Ishikawa (cell line): ENCODE measurements around the gene ZBTB16.

Experiments used
- CEBPB ChIP-seq: IDR thresholded peaks from 2 replicates; pipeline ENCODE4 v1.6.1; 2012
- EGR1 ChIP-seq: IDR thresholded peaks from 2 replicates; pipeline ENCODE4 v1.6.1; 2012
- EP300 ChIP-seq: IDR thresholded peaks from 2 replicates; pipeline ENCODE4 v1.6.1; 2012; ENCODE audit warnings: borderline replicate concordance
- NFIC ChIP-seq: IDR thresholded peaks from 2 replicates; pipeline ENCODE4 v1.6.1; 2012
- RAD21 ChIP-seq: IDR thresholded peaks from 2 replicates; pipeline ENCODE4 v1.6.1; 2012; ENCODE audit warnings: low read depth
- TAF1 ChIP-seq: IDR thresholded peaks from 2 replicates; pipeline ENCODE4 v1.6.1; 2012; ENCODE audit warnings: low read depth, mild to moderate bottlenecking
- TEAD4 ChIP-seq: IDR thresholded peaks from 2 replicates; pipeline ENCODE4 v1.6.1; 2012
- YY1 ChIP-seq: IDR thresholded peaks from 2 replicates; pipeline ENCODE4 v1.6.1; 2012; ENCODE audit warnings: low read depth
- TF ChIP-seq, protein P1 (sequence below): IDR thresholded peaks from 2 replicates; pipeline ENCODE4 v1.6.1; 2012
- TF ChIP-seq, protein P2 (sequence below): IDR thresholded peaks from 2 replicates; pipeline ENCODE4 v1.6.1; 2012; ENCODE audit warnings: low read depth, mild to moderate bottlenecking

DNA sequence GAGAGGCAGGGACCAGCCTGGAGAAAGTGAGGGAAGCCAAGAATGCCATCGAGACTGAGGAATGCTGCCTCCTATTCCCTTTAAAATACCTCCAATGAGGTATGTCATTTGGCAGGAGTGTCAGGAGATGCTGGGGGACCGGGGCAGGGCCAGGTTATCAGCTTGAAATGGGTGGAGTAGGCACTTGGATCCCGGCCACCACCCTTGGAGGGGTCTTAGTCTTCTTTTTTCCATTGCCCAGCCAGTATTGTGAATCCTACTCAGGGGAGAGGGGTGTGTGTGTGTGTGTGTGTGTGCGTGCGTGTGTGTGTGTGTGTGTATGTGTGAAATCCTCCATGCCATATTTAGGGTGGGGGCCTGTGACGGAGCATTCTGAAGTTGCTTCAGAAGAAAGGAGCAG lies 116.2 kb downstream of the ZBTB16 start:
- TF ChIP-seq, protein P1, sequence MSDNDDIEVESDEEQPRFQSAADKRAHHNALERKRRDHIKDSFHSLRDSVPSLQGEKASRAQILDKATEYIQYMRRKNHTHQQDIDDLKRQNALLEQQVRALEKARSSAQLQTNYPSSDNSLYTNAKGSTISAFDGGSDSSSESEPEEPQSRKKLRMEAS: no peak
- no peak for TF ChIP-seq TAF1
- no peak for TF ChIP-seq EP300
- no peak for TF ChIP-seq CEBPB
- TF ChIP-seq, protein P2, sequence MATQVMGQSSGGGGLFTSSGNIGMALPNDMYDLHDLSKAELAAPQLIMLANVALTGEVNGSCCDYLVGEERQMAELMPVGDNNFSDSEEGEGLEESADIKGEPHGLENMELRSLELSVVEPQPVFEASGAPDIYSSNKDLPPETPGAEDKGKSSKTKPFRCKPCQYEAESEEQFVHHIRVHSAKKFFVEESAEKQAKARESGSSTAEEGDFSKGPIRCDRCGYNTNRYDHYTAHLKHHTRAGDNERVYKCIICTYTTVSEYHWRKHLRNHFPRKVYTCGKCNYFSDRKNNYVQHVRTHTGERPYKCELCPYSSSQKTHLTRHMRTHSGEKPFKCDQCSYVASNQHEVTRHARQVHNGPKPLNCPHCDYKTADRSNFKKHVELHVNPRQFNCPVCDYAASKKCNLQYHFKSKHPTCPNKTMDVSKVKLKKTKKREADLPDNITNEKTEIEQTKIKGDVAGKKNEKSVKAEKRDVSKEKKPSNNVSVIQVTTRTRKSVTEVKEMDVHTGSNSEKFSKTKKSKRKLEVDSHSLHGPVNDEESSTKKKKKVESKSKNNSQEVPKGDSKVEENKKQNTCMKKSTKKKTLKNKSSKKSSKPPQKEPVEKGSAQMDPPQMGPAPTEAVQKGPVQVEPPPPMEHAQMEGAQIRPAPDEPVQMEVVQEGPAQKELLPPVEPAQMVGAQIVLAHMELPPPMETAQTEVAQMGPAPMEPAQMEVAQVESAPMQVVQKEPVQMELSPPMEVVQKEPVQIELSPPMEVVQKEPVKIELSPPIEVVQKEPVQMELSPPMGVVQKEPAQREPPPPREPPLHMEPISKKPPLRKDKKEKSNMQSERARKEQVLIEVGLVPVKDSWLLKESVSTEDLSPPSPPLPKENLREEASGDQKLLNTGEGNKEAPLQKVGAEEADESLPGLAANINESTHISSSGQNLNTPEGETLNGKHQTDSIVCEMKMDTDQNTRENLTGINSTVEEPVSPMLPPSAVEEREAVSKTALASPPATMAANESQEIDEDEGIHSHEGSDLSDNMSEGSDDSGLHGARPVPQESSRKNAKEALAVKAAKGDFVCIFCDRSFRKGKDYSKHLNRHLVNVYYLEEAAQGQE: no peak
- no peak for TF ChIP-seq YY1
- no peak for TF ChIP-seq EGR1
- no peak for TF ChIP-seq NFIC
- no peak for TF ChIP-seq RAD21
- TF ChIP-seq TEAD4: no peak
